Esophagus muscularis mucosa (tissue), 4 donors: ENCODE results near the gene GALK2.

Experiments
- EP300 ChIP-seq: sonication (generic); formaldehyde crosslinking; IDR thresholded peaks from one replicate; pipeline ENCODE4 v1.6.1; 2017; ENCODE audit warnings: antibody characterized with exemption
- POLR2AphosphoS5 ChIP-seq, 2 donors: sonication (generic); formaldehyde crosslinking; IDR thresholded peaks; one replicate each; pipeline ENCODE4 v1.6.1; 2017; ENCODE audit warnings: antibody characterized with exemption in 2 of 2
- TF ChIP-seq, protein P1 (sequence below), 3 experiments: fragments of 200-600 bp in 2 of 3; fragments of 450-650 bp in 1 of 3; sonication (generic) in 2 of 3; IDR thresholded peaks; one replicate each; pipeline ENCODE4 v1.5.1; 2017 to 2019; ENCODE audit warnings: antibody characterized with exemption in 3 of 3, mild to moderate bottlenecking in 2 of 3, moderate library complexity in 1 of 3

DNA sequence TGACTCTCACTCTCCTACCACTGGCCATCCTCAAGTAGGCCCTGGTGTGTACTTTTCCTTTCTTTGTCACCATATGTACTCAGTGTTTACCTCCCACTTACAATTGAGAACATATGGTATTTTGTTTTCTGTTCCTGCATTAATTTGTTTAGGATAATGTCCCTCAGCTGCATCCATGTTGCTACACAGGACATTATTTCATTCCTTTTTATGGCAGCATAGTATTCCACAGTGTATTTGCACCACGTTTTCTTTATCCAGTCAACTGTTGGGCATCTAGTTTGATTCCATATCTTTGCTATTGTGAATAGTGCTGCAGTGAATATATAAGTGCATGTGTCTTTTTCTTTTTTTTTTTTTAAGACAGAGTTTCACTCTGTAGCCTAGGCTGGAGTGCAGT lies 126.2 kb downstream of the GALK2 start:
- TF ChIP-seq EP300, result no peak
- TF ChIP-seq, protein P1, sequence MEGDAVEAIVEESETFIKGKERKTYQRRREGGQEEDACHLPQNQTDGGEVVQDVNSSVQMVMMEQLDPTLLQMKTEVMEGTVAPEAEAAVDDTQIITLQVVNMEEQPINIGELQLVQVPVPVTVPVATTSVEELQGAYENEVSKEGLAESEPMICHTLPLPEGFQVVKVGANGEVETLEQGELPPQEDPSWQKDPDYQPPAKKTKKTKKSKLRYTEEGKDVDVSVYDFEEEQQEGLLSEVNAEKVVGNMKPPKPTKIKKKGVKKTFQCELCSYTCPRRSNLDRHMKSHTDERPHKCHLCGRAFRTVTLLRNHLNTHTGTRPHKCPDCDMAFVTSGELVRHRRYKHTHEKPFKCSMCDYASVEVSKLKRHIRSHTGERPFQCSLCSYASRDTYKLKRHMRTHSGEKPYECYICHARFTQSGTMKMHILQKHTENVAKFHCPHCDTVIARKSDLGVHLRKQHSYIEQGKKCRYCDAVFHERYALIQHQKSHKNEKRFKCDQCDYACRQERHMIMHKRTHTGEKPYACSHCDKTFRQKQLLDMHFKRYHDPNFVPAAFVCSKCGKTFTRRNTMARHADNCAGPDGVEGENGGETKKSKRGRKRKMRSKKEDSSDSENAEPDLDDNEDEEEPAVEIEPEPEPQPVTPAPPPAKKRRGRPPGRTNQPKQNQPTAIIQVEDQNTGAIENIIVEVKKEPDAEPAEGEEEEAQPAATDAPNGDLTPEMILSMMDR (IDR thresholded peaks at IDR 0.05), result no peak
- TF ChIP-seq POLR2AphosphoS5 (IDR thresholded peaks at IDR 0.05), result no peak
